Activated naive CD4-positive, alpha-beta T cell treated with anti-CD3 and anti-CD28 coated beads for 36 hours (primary cell): ENCODE measurements around the gene GH1. TPM values are rescaled to one million over a fixed set of nuclear protein-coding genes. Genes with fewer than 3 reads are reported as not detected.

Experiments used
- total RNA-seq, 2 experiments: library from RNA; stranded (reverse); gene quantifications; one replicate each; pipeline ENCODE4 v1.2.3, GENCODE V29; 2021

The GH1 gene
- total RNA-seq, 2 experiments from 2014 or later: not detected

Other genes with a start within 250 kb of the GH1 start
- gene LIMD2, start 218.7 kb downstream of the GH1 start, total RNA-seq: 100 to 1,000 TPM; 121 TPM
- 10 to 100 TPM; 73.2 to 76.3 TPM for gene STRADA, start 177.0 kb downstream of the GH1 start, total RNA-seq
- gene CCDC47, start 145.2 kb downstream of the GH1 start, total RNA-seq: 10 to 100 TPM; 40.5 to 42.1 TPM
- 10 to 100 TPM; 91.7 to 92.9 TPM for gene DDX42, start 144.7 kb downstream of the GH1 start, total RNA-seq
- gene PSMC5, start 91.4 kb downstream of the GH1 start, total RNA-seq: 100 to 1,000 TPM; 144 to 154 TPM
- 10 to 100 TPM; 25.3 to 26.2 TPM for gene FTSJ3, start 91.2 kb downstream of the GH1 start, total RNA-seq
- 100 to 1,000 TPM in 1 of 2 experiments, 10 to 100 TPM in 1; 98.5 to 107 TPM for gene SMARCD2, start 76.2 kb downstream of the GH1 start, total RNA-seq
- gene CSH2, start 45.2 kb downstream of the GH1 start, total RNA-seq: not detected
- not detected for gene GH2, start 36.9 kb downstream of the GH1 start, total RNA-seq
- not detected for gene CSH1, start 22.3 kb downstream of the GH1 start, total RNA-seq
- gene CSHL1, start 7.6 kb downstream of the GH1 start, total RNA-seq: not detected
- 10 to 100 TPM; 24.2 to 24.3 TPM for gene CD79B, start 13.5 kb upstream of the GH1 start, total RNA-seq
- under 1 TPM; 0.10 to 0.47 TPM for gene SCN4A, start 54.1 kb upstream of the GH1 start, total RNA-seq
- under 1 TPM; 0.21 to 0.44 TPM for gene PRR29, start 79.5 kb upstream of the GH1 start, total RNA-seq
- 10 to 100 TPM; 41.6 to 41.9 TPM for gene ICAM2, start 101.8 kb upstream of the GH1 start, total RNA-seq
- 10 to 100 TPM; 21.9 to 22.0 TPM for gene ERN1, start 211.3 kb upstream of the GH1 start, total RNA-seq